GM18511 (cell line): ENCODE measurements around the gene CCNI.
A peak's percentile ranks its signal among the peaks of the same experiment; 100 is the strongest.
"Not testable (repeated sequence)": the region's sequence is repeated elsewhere in the genome, so short reads cannot be mapped to it uniquely, and the experiment has no call there.

Source experiments
- ATAC-seq: cut with Tn5 transposase; IDR thresholded peaks from one replicate; pipeline ENCODE4 v1.9.1; 2021; ENCODE audit warnings: mild to moderate bottlenecking, moderate library complexity; ENCODE audit not compliant: unreplicated experiment

CCNI gene

DNA sequence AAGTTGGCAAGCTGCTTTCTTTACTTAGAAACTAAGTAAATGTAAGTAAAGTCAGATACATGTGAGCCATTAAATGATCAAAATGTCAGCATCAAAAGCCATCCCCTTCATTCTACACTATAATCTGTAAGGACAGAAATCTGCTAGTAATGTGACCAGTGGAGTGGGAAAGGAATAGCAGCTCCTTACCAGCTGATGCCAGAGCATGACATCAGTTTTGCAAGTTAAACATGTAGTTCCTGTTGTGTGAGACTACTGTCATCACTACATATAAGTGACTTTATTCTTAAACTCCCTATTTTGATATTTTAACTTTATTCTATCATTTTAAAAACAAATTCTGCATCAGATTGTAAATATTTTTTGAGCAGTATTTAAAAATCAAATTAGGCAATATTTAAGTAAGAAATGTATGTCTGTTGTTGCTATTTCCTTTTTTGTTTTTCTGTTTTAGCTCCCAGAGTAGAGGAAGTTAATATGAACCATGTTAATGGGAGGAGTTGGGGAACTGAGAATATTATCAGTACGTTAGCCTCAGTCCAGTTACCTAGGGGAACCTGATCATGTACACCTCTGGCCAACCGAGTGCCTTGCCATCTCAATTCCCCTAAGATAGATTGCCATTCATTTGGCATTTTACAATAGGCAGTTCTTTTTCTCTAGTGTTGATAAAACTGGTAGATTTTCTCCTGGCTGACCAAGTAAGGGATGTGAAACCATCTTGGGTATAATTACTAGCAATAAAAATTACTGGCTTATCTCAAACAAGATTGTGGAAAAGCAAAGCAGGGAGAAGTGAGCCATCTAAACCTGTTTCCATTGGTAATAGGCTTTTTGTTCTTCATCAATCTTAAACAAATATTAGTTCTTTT lies 34.7 kb downstream of the CCNI start:
- no peak for ATAC-seq

DNA sequence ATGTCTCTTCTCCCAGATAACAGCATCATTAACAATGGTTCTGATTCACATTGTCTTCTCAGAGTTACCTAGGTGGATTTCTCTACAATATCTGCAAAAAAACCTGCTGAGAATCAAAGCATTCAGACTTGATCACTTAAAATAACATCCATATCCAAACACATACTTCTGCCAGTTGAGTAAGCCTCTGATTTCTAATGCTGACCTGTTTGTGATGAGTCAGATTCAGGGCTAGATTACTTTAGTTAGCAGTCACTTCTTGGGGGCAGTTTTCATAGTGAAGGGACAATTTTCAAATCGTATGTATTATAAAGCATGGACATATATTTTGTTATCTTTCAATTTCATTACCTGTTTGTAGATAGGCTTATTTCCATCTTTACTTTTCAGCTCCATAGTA lies 35.5 kb downstream of the CCNI start:
- no peak for ATAC-seq

DNA sequence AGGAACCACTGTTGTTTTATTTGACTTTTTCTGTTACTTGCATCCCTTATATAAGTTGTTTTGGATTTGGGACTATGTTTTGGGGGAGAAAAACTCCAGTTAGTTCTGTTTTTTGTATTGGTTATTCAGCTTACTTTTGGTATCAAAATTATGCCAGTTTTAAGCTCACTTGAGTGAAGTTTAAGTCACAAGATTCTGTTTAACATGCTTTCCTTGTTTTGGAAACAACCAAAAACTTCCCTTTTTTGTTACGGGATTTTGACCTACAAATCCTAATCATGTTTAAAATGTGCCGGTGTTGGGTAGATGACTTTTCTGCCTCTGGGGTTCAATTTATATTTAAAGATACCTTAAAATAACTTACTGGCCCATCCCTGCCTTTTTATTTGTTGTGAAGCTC lies 36.0 kb downstream of the CCNI start:
- ATAC-seq = no peak

DNA sequence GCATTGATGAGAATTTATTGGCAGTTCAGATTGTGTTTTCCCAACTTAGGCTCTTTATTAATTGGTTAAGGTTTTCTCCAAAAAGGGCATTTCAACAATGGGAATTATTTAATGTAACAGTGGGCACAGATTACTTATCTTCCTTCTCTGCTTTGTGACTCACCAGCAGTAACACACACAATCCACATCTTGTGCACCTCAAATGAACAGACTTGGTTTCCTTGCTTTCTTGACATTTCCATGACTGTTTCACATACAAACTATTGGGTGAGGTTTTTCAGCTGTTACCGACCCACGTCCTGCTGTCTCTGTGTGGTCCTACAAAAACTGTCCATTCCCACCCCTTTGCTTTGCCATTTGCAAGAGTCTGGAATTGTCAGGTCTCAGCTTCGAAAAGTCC lies 38.1 kb downstream of the CCNI start:
- ATAC-seq = no peak

DNA sequence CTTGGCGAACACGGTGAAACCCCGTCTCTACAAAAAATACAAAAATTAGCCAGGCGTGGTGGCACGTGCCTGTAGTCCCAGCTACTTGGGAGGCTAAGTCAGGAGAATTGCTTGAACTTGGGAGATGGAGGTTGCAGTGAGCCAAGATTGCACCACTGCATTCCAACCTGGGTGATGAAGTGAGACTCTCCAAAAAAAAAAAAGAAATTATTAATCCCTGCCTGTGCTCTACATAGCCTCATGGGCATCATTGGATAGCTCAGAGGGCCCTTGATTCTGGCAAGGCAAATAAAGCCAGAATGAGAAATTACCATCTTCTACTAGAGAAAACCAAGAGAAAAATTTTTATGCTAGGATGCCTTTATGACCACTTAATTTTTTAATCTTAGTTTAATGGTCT lies 38.6 kb downstream of the CCNI start:
- ATAC-seq = not testable (repeated sequence)

DNA sequence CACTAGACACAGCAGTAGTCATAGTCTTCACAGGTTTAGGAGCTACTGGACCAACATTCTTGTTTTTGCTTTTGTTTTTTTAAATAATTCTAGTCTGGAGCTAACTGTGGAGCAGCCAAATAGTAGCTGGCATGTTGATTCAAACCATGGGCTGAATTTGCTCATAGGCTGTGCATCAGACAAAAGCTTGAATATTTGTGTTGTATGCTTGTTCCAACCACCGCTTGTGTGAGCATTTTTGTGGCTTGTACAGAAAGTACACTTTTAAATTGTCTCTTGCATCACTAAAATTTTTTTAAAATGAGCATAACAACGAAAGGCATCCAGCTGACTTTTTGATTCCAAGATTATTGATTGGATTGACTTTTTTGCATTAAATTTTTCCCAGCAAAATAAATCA lies 39.6 kb downstream of the CCNI start:
- no peak for ATAC-seq

DNA sequence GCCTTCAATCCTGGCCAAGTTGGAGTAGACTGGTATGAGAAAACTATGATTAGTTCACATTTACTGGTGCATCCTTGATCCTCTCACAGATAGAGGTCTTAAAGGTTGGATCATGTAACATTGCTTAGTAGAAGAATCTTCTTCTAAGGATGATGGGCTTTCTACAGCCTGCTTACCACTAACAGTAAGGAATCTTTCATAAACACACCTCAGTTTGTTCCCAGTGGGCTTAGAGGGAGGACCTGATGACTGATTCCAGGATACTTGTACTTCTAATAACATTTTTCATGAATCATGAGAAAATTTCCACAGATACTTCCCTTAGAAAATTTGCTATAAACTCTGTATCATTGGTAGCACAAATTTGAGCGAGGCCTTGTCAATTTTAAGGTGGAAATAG lies 40.6 kb downstream of the CCNI start:
- ATAC-seq = no peak

DNA sequence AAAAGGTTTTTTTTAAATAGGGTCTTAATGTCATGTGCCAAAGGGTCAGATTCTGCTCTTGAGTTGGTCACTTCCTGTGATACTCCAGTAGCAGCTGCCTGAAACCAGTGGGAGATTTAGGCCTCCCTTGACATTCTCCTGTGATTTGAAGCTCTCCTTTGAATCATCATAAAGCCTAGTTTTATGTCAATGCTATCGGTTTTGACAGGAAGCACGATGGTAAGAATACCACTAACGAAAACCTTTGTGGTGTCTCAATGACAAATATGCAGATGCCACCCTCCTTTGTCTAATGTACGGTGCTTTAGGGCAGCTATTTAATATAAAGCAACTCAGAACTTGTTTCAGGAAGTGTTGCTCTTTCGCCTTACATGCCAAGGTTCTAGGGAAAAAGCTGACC lies 44.2 kb downstream of the CCNI start:
- no peak for ATAC-seq

DNA sequence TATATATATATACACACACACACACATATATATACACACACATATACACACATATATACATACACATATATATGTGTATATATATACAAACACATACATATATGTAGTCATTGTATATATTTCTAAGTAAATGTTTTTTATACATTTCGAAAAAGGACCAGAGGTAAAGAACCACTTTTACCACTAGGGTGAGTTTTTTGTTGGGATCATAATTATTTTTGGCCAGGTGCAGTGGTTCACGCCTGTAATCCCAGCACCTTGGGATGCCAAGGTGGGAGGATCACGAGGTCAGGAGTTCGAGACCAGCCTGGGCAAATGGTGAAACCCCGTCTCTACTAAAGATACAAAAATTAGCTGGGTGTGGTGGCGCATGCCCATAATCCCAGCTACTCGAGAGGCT lies 46.0 kb downstream of the CCNI start:
- ATAC-seq = not testable (repeated sequence)

DNA sequence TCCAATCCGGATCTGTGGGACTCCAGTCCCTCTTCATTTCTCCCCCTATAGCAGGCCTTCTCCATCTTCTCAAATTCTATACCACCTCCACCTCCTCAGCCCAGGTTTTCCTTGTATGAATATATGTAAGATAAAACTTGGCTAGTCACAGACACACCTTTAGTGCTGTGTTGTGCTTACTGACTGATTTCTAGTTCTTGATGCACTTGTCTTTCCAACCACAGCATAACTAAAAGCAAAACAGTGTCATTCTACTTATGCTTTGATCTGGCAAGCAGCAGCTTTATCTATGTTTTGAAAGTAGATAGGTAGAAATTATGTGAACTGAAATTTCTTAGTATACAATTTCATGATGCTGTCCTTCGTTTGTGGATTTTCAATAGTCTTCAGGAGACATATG lies 47.5 kb downstream of the CCNI start:
- ATAC-seq = no peak

DNA sequence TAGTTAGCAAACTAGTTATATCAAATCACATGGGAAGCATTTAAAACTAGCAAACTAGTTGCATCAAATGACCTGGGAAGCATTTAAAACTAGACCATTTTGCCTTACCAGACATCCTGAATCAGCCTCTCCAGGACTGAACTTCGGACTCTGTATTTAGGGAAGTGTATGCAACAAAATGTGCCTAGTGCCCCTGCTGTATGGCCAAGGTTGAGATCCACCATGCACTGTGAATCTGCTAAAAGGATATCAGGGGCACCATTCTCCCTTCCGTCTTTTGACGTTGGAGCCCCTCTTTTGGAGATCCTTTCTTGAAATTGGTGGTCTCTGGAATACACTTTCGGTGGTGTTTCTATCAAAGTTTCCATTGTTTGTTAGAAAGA lies 49.5 kb downstream of the CCNI start:
- ATAC-seq = no peak

DNA sequence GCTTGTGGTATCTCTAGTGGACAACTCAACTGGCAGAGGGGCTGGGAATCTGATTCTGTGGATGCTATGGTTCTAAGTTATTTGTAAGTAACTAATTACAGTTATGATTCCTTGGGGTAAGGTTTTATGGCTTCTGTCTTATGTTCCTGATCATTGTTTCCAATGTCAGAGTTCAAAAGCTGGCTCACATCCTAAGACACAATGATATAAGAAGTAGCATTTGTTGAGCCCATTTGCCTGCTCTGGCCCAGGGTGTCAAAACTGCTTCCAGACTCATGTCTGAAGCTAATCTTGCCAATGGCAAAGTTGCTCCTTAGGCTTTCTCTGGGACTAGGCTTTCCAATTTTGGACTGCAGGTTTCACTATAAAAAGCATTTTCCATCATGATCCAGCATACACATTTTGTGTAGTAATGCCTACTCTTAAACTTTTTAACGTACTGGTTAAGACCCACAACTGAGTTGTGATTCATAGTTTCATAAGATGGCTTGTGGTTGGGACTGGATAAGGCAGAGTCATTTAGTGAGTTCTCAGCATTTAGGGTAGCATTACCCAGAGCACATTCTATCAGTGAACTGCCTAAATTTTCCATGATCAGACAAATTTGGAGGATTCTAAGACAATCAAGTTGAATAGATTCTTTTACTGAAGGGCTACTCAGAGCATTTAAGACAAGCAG lies 50.0 kb downstream of the CCNI start:
- ATAC-seq = peak; percentile 83

DNA sequence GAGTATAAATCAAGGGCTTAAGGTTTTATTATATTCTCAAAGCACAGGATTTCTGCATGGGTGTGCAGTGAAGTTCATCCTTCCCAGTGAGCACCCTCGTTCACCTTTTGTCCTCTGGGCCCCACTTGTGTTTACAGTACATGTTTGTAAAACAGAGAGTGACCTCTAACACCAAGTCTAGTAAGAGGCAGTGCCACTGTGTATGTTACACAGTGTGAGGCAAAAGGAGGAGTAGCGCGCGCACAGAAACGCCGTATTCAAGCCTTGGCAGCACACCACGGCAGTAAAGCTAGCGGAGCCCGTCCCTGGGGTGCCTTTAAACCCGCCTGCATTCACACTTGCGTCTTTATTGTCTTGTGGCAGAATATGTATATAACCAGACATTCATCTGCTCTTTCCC lies 51.9 kb downstream of the CCNI start:
- ATAC-seq = no peak

DNA sequence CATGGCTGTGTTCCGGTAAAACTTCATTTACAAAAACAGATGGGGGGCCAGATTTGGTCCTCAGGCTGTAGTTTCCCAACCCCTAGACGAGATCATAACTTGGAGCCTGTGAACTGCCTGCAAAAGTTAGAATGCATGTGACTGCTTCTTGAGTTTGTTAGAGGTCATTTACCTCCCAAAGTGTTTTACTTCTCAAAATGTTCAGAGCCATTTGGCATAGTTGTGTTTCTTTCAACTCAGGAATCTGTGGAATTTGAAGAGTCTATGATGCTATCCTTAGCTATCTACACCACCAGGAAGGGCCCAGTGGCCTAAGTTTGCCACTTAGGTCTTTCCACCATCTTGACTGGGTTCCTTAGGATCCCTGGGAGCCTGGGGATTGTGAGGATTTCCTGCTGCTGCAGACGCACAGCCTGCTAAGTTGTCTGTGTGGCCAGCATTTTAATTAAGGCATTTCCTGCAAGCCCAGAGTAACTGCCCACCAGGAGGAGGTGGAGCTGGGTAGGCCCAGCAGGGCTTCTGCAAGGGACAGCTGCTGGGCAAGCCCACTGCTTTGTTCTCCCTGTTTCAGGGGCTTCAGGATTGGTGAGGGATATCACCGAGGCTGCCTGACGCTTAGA lies 53.1 kb downstream of the CCNI start:
- no peak for ATAC-seq

DNA sequence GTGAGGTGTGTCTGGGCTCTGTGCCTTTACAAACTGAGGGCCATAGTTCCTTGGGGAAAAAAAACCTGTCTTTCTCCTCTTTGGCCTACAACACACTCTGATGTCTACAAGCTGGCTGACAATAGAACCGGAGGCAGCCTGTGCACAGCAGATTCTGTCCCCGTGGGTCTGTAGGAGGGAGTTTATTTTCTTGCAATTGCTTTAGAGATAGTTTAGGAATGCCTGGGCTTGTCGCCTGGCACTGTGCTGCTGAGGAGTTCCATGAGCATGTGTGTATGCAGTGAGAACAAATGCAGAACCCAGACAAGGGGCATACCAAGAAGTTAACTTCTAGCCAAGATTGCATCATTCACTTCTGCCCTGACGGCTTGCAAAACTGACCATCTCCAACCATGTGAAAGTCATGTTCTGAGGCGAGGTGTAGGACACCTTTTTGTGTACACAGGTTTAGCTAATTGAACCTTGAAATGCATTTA lies 54.1 kb downstream of the CCNI start:
- ATAC-seq = no peak

DNA sequence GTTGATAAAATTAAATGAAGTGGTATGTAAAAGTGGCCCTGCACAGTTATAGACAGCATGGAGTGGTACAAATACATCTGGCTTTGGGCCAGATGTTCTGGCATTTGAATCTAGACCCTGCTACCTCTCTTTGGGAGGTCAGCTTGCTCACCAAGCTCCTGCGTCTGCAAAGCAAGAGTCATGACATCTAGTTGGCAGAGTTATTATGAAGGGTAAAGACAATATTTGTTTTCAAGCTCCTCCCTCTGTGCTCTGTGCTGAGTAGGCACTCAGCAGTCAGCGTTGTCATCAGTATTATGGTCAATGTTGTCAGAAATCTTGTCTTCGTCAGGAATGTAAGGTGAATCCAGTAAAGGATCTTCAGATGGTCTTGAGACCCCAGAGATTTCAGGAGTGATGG lies 55.8 kb downstream of the CCNI start:
- ATAC-seq = no peak

DNA sequence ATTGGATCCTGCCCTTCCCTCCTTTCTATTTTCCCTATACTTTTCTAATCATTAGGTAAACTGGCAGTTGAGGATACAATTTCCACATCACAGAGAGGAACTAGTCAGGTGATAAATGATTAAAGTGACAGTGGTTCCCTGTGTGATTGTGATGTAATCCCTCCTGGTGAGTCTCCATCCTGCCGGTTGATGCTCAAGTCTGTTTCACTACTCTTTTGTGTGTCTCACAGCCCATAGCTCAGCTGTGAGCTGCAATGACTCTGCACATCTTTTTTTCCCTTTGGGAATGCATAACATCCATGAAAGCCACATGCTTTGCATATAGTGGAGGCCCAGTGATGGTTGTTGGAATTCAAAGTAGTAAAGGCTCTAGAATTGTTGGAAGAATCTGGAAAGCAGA lies 60.4 kb downstream of the CCNI start:
- no peak for ATAC-seq

DNA sequence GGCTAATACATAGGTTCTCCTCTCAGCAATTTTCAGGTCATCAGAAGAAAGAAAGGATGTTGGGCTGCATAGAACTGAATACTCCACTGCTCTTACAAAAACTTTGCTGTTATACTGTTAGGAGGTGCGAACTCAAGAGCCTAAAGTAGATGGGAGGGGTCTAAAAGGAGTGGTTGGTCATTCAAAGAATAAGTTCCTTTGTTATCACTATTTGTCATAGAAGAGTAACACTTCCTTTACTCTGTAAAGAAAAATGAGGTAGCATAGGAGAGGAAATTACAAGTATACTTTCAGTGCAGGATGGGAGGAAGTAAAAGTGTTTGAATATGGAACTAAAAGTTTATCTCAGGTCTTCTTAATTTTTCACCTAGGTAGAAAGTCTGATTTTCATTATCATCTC lies 61.5 kb downstream of the CCNI start:
- no peak for ATAC-seq

DNA sequence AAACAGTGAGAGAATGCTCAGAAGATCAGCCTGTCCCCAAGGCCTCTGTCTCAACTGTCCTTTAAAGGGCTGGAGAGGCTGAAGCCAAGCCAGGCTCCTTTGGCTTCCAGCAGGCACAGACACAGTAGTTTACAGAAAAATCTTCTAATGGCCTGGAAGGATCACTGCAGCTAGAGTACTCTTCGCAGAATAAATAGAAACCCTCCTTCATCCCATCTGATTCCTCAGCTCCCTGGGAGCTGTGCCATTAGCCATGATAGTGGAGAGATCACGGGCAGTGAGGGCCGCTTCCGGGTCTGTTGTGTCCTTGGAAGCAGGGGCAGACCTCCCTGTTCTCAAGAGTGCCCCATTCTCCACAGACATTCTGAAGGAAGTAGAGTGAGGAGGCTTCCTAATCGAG lies 63.1 kb downstream of the CCNI start:
- ATAC-seq = no peak

DNA sequence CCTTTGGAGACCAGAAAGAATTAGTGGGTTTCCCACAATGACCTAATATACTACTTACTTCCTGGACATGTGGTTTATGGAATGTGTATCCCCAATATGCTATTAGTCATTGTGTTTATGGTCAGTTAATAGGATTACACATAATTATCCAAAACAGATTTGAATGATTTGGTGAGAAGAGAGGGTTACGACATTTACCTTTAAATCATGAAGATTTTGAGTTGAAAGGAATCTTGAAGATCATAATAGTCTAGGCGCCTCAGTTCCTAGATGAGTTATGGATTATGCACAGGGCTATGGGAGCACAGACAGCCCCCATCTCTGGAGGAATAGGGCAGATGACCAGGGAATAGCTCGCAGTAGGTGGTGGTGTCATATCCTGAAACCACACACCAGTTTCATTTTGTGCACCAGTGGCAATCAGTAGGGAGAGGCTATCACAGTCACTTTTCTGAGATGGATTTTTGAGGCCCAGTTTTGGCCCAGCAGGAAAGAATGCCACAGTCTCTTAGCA lies 64.9 kb downstream of the CCNI start:
- no peak for ATAC-seq

DNA sequence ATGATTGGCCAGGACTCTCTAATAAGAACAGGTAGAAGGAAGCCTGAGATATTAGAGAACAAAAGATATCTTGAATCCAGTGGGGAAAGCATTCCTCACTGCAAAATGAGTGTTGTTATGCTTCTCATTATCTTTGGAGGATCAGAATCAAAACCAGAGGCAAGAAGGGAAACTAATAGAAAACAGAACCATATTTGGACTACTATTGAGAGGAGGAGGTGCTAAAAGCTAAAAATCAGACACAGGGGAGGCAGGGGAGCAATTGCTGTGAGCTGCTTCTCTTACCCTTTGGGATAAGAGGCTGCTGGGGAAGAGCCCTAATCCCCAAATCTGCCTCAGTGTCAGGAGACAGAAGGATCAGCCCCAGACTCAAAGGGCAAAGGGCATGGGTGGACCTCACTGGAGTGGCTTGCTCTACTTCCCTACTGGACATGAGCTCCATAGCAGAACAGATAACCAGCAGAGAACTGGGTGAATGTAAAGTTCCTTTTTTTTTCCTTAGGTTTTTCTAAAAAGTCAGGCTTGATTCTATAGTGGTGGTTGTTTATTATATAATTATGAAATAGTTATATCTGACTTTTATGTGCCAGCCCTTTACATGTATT lies 66.2 kb downstream of the CCNI start:
- no peak for ATAC-seq
